Lower leg skin (tissue), 4 donors: ENCODE data around the gene NSUN2. TPM values are rescaled to one million over a fixed set of nuclear protein-coding genes. Genes with fewer than 3 reads are reported as not detected.

Experiments used
- DNase-seq, 2 donors: peaks; one replicate each; pipeline ENCODE4 v3.0.0-alpha.2; 2019; ENCODE audit warnings: low spot score in 2 of 2
- H3K4me3 ChIP-seq: fragments of 200-600 bp; sonication (generic); 2 replicates; pipeline ENCODE4 v1.5.1; 2017; ENCODE audit warnings: mild to moderate bottlenecking, low read depth; ENCODE audit not compliant: poor library complexity, severe bottlenecking
- POLR2A ChIP-seq, 2 donors: fragments of 450-650 bp; IDR thresholded peaks; one replicate each; pipeline ENCODE4 v1.6.1; 2016 to 2017; ENCODE audit warnings: antibody characterized with exemption in 2 of 2, mild to moderate bottlenecking in 1 of 2, moderate library complexity in 1 of 2
- WGBS, 2 donors: methylation state at CpG; one replicate each; pipeline ENCODE4 v1.1.5; 2018; 5-methylcytosine and 5-hydroxymethylcytosine counted together
- intact Hi-C: fragments of 100-400 bp; cut with DNase I; formaldehyde crosslinking; loops from one replicate; pipeline ENCODE4 v1.15.0; 2023; ENCODE audit warnings: low total_unique reads
- total RNA-seq, 4 donors: library from RNA; depleted of rRNA; stranded (reverse); fragments of >200 nt; gene quantifications; one replicate each; pipeline ENCODE4 v1.1.0, GENCODE V29; 2016
- TF ChIP-seq, protein P1 (sequence below), 3 donors: fragments of 450-650 bp; IDR thresholded peaks; one replicate each; pipeline ENCODE4 v1.5.1; 2016; ENCODE audit warnings: antibody characterized with exemption in 3 of 3, mild to moderate bottlenecking in 3 of 3, moderate library complexity in 2 of 3

The NSUN2 gene
- total RNA-seq, 4 donors from 2014 or later = 43.0 to 54.0 (median 47.9) TPM

DNA sequence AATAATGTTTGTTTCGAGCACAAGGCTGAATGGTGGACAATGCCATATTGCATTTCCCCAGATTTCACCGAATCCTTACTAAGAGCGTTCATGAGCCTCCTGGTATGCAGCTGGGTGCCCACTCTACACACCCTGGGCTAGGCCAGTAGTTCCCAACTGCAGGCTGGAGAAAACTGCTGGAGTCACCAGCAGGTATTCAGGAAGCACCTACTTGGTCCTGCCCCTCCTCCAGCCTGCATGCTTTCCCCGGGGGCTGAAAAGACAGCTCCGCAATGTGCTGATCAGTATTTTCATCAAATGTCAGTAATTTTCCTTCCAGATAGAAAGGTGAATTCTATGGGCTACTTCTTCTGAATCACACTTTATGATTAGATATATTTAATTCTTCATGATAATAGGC is 34.8 kb upstream of the NSUN2 start:
- no peak overlapping the region for H3K4me3 ChIP-seq
- no peak for TF ChIP-seq POLR2A (IDR thresholded peaks at IDR 0.05)
- TF ChIP-seq, protein P1, sequence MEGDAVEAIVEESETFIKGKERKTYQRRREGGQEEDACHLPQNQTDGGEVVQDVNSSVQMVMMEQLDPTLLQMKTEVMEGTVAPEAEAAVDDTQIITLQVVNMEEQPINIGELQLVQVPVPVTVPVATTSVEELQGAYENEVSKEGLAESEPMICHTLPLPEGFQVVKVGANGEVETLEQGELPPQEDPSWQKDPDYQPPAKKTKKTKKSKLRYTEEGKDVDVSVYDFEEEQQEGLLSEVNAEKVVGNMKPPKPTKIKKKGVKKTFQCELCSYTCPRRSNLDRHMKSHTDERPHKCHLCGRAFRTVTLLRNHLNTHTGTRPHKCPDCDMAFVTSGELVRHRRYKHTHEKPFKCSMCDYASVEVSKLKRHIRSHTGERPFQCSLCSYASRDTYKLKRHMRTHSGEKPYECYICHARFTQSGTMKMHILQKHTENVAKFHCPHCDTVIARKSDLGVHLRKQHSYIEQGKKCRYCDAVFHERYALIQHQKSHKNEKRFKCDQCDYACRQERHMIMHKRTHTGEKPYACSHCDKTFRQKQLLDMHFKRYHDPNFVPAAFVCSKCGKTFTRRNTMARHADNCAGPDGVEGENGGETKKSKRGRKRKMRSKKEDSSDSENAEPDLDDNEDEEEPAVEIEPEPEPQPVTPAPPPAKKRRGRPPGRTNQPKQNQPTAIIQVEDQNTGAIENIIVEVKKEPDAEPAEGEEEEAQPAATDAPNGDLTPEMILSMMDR (IDR thresholded peaks at IDR 0.05) = no peak
- intact Hi-C loops = no loop called here
- no peak for DNase-seq
- 91 to 96% methylated on average over 5 of the region's 5 CpGs for WGBS, 2 donors

DNA sequence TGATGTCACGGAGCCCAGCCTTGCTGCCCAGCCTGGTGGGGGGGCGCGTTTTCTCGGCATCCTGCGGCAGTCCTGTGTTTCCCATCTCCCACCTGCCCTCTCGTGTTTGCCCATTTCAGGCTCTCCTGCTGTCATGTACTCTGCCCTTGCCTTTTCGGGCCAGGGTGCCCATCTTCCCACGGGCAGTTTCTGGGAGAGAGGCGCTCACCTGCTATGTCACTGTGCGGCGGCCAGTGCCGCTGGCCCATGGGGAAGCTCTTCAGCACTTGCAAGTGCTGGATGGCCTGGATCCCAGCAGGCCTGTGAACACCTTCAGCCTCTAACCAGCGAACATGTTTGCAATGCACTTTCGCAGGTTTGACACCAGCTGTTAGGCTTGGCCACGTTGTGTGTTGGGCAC is 33.9 kb upstream of the NSUN2 start:
- TF ChIP-seq POLR2A (IDR thresholded peaks at IDR 0.05) = no peak
- TF ChIP-seq, protein P1 (IDR thresholded peaks at IDR 0.05) = no peak
- no peak for DNase-seq
- no peak overlapping the region for H3K4me3 ChIP-seq
- intact Hi-C loops = no loop called here
- 93 to 97% methylated on average over 15 of the region's 15 CpGs for WGBS, 2 donors

DNA sequence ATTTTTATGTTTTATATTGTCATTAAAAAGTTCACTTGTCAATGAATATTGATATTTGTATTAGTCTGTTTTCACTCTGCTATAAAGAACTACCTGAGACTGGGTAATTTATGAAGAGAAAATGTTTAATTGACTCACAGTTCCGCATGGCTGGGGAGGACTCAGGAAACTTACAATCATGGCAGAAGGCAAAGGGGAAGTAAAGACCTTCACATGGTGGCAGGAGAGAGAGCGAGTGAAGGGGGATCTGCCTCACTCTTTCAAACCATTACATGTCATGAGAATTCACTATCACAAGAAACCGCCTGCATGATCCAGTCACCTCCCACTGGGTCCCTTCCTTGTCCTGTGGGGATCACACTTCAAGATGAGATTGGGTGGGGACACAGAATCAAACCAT is 27.8 kb upstream of the NSUN2 start:
- H3K4me3 ChIP-seq = no peak overlapping the region
- DNase-seq = no peak
- intact Hi-C loops = no loop called here
- 96% methylated on average over 3 of the region's 3 CpGs for WGBS, 2 donors
- no peak for TF ChIP-seq POLR2A (IDR thresholded peaks at IDR 0.05)
- TF ChIP-seq, protein P1 (IDR thresholded peaks at IDR 0.05) = no peak

DNA sequence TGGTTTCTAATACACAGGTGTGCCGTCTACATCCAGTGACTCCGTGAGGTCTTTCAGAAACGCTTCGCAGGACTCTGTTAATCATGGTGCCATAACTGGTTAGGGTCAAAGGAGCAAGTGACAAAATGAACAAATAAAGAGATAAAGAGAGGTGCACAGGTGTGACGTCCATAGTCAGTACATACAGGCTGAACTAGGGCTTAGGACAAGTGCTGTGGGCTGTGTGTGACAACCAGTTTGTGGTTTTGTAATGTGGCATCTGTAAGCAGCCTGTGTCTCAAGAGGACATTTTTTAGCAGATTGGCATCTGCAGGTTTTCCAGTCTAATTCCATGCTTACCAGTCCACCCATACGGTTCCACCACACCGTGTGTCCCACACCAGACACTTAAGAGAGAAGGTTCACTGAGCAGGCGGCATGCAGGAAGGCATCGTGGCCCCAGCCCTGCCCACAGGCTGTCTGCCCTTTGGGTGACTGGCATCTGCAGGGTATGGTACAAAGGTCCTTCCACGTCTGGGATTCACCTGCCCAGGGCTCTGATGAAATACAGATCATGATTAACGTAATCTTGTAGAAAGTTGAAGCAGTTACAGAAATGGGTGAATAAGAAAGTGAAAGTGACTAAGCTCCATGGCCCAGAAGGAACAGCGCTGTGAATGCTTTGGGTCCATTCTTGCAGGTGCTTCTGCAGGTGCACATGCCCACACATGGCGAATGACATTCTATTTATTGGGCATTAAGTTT is 27.3 kb upstream of the NSUN2 start:
- WGBS, 2 donors = 89 to 93% methylated on average over 13 of the region's 13 CpGs
- DNase-seq = no peak
- H3K4me3 ChIP-seq = no peak overlapping the region
- TF ChIP-seq, protein P1 (IDR thresholded peaks at IDR 0.05) = no peak
- TF ChIP-seq POLR2A (IDR thresholded peaks at IDR 0.05) = no peak
- intact Hi-C loops = no loop called here

DNA sequence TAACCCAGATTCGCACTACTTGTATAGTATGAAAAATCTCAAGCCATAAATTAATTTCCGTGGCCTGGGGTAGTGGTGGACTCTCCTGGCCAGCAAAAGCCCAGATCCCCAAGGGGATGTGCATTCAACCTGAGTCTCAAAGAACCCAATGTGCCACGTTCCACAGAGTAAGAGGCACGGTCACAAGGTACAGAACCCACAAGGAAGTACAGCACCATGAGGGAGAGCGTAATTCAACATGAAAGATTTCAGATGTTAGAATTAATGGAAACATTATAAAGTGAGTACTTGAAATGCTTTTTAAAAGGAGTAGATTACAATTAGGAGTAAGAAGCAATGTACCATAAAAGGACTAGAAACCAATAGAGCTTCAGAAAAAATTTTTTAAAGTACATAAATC is 23.8 kb upstream of the NSUN2 start:
- 98% methylated on average over 5 of the region's 5 CpGs for WGBS, 2 donors
- intact Hi-C loops = no loop called here
- no peak for DNase-seq
- TF ChIP-seq, protein P1 (IDR thresholded peaks at IDR 0.05) = no peak
- TF ChIP-seq POLR2A (IDR thresholded peaks at IDR 0.05) = no peak
- no peak overlapping the region for H3K4me3 ChIP-seq

DNA sequence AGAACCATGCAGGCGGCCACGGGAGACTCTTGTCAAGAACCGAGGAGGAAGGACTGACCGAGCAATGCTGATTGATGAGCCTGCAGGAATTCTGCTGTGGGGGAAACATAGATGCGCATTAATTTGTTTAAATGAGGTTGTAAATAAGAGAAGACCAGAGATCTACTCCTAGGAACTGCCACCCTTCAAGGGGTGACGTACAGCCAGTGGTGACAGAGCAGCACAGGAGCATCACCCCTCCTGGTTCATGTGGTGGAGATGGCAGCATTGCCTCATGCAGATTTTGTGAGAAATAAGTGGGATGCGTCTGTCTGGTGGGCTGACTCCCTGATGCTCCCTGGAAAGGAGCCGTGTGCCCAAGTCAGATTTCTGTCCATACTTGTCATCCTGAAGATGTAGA is 22.6 kb upstream of the NSUN2 start:
- no peak for DNase-seq
- TF ChIP-seq POLR2A (IDR thresholded peaks at IDR 0.05) = no peak
- TF ChIP-seq, protein P1 (IDR thresholded peaks at IDR 0.05) = no peak
- whole genome bisulfite sequencing, 2 donors = 96% methylated on average over 8 of the region's 8 CpGs
- intact Hi-C loops = no loop called here
- no peak overlapping the region for H3K4me3 ChIP-seq
